ENCODE measurements around the gene NEO1. TPM values are rescaled to one million over a fixed set of nuclear protein-coding genes. Genes with fewer than 3 reads are reported as not detected.

Gene NEO1
- total RNA-seq, 1 donor from 2014 or later: 30.3 TPM

- H3K9me3 ChIP-seq (ENCODE audit: insufficient read depth, low read depth, low read length): no peaks in the 10 kb centered on the region
- H3K4me1 ChIP-seq (ENCODE audit: insufficient read depth, low read length): no peaks in the 10 kb centered on the region
- DNase-seq (ENCODE audit: low read depth) (no peak), FAIRE-seq (no peak)
- Mint-ChIP-seq H3K4me1 (ENCODE audit: low read depth, unreplicated experiment) (peaks cover 2% of the 10 kb centered on the region), H3K27me3 (ENCODE audit: low read depth, unreplicated experiment) (no peaks in the 10 kb centered on the region), H3K4me3 (ENCODE audit: unreplicated experiment) (no peak overlapping the region), H3K36me3 (ENCODE audit: low read depth, unreplicated experiment) (peaks cover 3% of the 10 kb centered on the region), H3K9me3 (ENCODE audit: unreplicated experiment) (no peaks in the 10 kb centered on the region), H3K27ac (ENCODE audit: unreplicated experiment) (no peak overlapping the region)
- no peaks in the 10 kb centered on the region for H3K79me2 ChIP-seq (ENCODE audit: insufficient read depth, low read length)
- no peak overlapping the region for H3K4me2 ChIP-seq (ENCODE audit: low read length)
- H4K20me1 ChIP-seq (ENCODE audit: insufficient read depth, low read length): no peaks in the 10 kb centered on the region
- H3K9ac ChIP-seq (ENCODE audit: low read length): no peak overlapping the region
- no peaks in the 10 kb centered on the region for H3K36me3 ChIP-seq (ENCODE audit: insufficient read depth, low read length)
- H3K27me3 ChIP-seq (ENCODE audit: insufficient read depth, low read length): no peaks in the 10 kb centered on the region
- no peak overlapping the region for H3K4me3 ChIP-seq (ENCODE audit: insufficient read depth, low read depth, low read length)
- no peak overlapping the region for H2AFZ ChIP-seq (ENCODE audit: low read depth, low read length)
- TF ChIP-seq CTCF (IDR thresholded peaks at IDR 0.05; ENCODE audit: insufficient read depth, low read depth, low read length) (no peak), EZH2 (IDR thresholded peaks at IDR 0.05; ENCODE audit: insufficient read depth, low read length) (no peak)
- H3K27ac ChIP-seq (ENCODE audit: low read depth, low read length): no peak overlapping the region
Observed at GRCh38 chr15:73270366-73271097, 218.3 kb downstream of the NEO1 start.

- H3K9me3 Mint-ChIP-seq (ENCODE audit: unreplicated experiment): no peaks in the 10 kb centered on the region
- no peak overlapping the region for H3K9ac ChIP-seq (ENCODE audit: low read length)
- no peak overlapping the region for H3K4me3 ChIP-seq (ENCODE audit: insufficient read depth, low read depth, low read length)
- peaks cover 3% of the 10 kb centered on the region for H3K36me3 Mint-ChIP-seq (ENCODE audit: low read depth, unreplicated experiment)
- no peak overlapping the region for H3K27ac Mint-ChIP-seq (ENCODE audit: unreplicated experiment)
- no peak overlapping the region for H3K27ac ChIP-seq (ENCODE audit: low read depth, low read length)
- no peak overlapping the region for H3K4me3 Mint-ChIP-seq (ENCODE audit: unreplicated experiment)
- no peaks in the 10 kb centered on the region for H3K4me1 ChIP-seq (ENCODE audit: insufficient read depth, low read length)
- H3K4me2 ChIP-seq (ENCODE audit: low read length): no peak overlapping the region
- no peak overlapping the region for H2AFZ ChIP-seq (ENCODE audit: low read depth, low read length)
- no peaks in the 10 kb centered on the region for H3K79me2 ChIP-seq (ENCODE audit: insufficient read depth, low read length)
- DNase-seq (ENCODE audit: low read depth) (peak; percentile 30), FAIRE-seq (peak; percentile 49)
- H4K20me1 ChIP-seq (ENCODE audit: insufficient read depth, low read length): no peaks in the 10 kb centered on the region
- no peaks in the 10 kb centered on the region for H3K9me3 ChIP-seq (ENCODE audit: insufficient read depth, low read depth, low read length)
- TF ChIP-seq EZH2 (IDR thresholded peaks at IDR 0.05; ENCODE audit: insufficient read depth, low read length) (no peak), CTCF (IDR thresholded peaks at IDR 0.05; ENCODE audit: insufficient read depth, low read depth, low read length) (peak; percentile 67)
- peaks cover 3% of the 10 kb centered on the region for H3K4me1 Mint-ChIP-seq (ENCODE audit: low read depth, unreplicated experiment)
- no peaks in the 10 kb centered on the region for H3K27me3 Mint-ChIP-seq (ENCODE audit: low read depth, unreplicated experiment)
- no peaks in the 10 kb centered on the region for H3K36me3 ChIP-seq (ENCODE audit: insufficient read depth, low read length)
- no peaks in the 10 kb centered on the region for H3K27me3 ChIP-seq (ENCODE audit: insufficient read depth, low read length)
Observed at GRCh38 chr15:73273181-73274002, 221.1 kb downstream of the NEO1 start.
